ENCODE data around the gene HSF2BP. TPM values are rescaled to one million over a fixed set of nuclear protein-coding genes. Genes with fewer than 3 reads are reported as not detected.

Gene HSF2BP
- total RNA-seq, 4 donors from 2014 or later = 1.7 to 6.3 (median 1.9) TPM

DNA sequence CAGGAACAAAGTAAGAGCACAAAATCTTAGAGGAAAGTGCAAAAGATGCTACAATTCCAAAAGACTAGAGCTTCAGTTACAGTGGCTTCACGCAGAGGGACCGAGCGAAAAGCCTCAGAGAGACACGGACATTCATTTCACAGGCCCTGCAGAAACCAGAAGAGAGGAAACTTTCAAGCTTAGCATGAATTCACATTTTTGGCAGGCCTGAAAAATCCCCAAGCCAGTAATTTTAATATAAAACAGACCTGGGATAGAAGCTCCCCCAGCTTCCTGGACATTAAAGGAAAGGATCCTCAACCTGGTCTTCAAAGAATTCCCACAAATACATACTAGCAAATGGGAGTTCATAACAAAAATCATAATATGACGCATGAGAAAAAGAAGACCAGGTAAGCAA lies 66.2 kb downstream of the HSF2BP start:
- DNase-seq (ENCODE audit: low spot score in 2 of 2) = no peak
- peak overlapping the region in 2 of 4 donors; percentile 36 to 65 for H3K27ac ChIP-seq

DNA sequence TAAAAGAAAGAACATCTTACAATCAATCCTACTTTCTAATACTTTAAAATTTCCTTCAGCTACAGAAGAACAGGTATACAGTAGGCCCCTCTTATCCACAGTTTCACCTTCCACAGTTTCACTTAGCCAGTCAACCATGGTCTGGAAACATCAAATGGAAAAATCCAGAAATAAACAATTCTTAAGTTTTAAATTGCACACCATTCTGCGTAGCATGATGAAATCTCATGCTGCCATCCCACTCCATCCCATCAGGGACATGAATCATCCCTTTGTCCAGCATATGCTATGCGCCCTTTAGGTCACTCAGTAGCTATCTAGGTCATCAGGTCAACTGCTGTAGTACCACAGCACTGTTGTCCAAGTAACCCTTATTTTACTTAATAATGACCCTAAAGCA lies 67.7 kb downstream of the HSF2BP start:
- WGBS, 2 donors = 41 to 46% methylated on average over 2 of the region's 2 CpGs
- TF ChIP-seq, protein P1, sequence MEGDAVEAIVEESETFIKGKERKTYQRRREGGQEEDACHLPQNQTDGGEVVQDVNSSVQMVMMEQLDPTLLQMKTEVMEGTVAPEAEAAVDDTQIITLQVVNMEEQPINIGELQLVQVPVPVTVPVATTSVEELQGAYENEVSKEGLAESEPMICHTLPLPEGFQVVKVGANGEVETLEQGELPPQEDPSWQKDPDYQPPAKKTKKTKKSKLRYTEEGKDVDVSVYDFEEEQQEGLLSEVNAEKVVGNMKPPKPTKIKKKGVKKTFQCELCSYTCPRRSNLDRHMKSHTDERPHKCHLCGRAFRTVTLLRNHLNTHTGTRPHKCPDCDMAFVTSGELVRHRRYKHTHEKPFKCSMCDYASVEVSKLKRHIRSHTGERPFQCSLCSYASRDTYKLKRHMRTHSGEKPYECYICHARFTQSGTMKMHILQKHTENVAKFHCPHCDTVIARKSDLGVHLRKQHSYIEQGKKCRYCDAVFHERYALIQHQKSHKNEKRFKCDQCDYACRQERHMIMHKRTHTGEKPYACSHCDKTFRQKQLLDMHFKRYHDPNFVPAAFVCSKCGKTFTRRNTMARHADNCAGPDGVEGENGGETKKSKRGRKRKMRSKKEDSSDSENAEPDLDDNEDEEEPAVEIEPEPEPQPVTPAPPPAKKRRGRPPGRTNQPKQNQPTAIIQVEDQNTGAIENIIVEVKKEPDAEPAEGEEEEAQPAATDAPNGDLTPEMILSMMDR (IDR thresholded peaks at IDR 0.05) = no peak
- TF ChIP-seq POLR2A (IDR thresholded peaks at IDR 0.05) (no peak), EP300 (IDR thresholded peaks at IDR 0.05) (peak in 1 of 2 donors; percentile 39)
- Histone ChIP-seq H3K4me3 (no peak overlapping the region), H3K9me3 (no peaks in the 10 kb centered on the region), H3K27me3 (no peaks in the 10 kb centered on the region), H3K4me1 (peaks cover 0 to 42% (median 7%) of the 10 kb centered on the region in 4 donors), H3K27ac (peak overlapping the region in 3 of 4 donors; percentile 1 to 65 (median 6)), H3K36me3 (no peaks in the 10 kb centered on the region)
- no peak for DNase-seq (ENCODE audit: low spot score in 2 of 2)

More for the DNA sequence above, 66.2 kb downstream of the HSF2BP start:
- Histone ChIP-seq H3K9me3 (no peaks in the 10 kb centered on the region), H3K36me3 (no peaks in the 10 kb centered on the region), H3K27me3 (no peaks in the 10 kb centered on the region), H3K4me1 (peaks cover 0 to 30% (median 3%) of the 10 kb centered on the region in 4 donors), H3K4me3 (no peak overlapping the region)
- TF ChIP-seq, protein P1 (IDR thresholded peaks at IDR 0.05) = no peak
- no peak for TF ChIP-seq POLR2A (IDR thresholded peaks at IDR 0.05)
- TF ChIP-seq EP300 (IDR thresholded peaks at IDR 0.05) = no peak
- 66 to 74% methylated on average over 5 of the region's 5 CpGs for WGBS, 2 donors

DNA sequence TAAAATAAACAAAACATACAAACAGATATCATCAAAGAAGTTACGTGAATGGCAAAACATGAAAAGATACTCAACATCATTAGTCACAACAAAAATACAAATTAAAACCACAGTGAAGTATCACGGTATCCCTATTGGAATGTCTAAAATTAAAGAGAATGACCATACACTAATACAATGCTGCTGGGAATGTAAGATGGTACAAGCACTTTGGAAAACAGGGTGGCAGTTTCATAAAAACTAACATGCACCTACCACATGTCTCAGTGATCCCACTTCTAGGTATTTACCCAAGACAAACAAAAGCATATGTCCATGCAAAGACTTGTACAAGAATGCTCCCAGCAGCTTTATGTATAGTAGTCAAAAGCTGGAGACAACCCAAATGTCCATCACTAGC lies 69.1 kb downstream of the HSF2BP start:
- H3K4me3 ChIP-seq = no peak overlapping the region
- TF ChIP-seq POLR2A (IDR thresholded peaks at IDR 0.05) (no peak), EP300 (IDR thresholded peaks at IDR 0.05) (no peak)
- TF ChIP-seq, protein P1 (IDR thresholded peaks at IDR 0.05) = no peak
- WGBS, 2 donors = 79 to 80% methylated on average over 2 of the region's 2 CpGs
- H3K27ac ChIP-seq = no peak overlapping the region
- H3K9me3 ChIP-seq = no peaks in the 10 kb centered on the region
- peaks cover 3 to 56% (median 15%) of the 10 kb centered on the region in 4 donors for H3K4me1 ChIP-seq
- H3K27me3 ChIP-seq = no peaks in the 10 kb centered on the region
- no peak for DNase-seq (ENCODE audit: low spot score in 2 of 2)
- no peaks in the 10 kb centered on the region for H3K36me3 ChIP-seq

GRCh38 chr21:43588957-43589356 lies 70.3 kb downstream of the HSF2BP start:
- no peak overlapping the region for H3K27ac ChIP-seq
- H3K27me3 ChIP-seq = no peaks in the 10 kb centered on the region
- H3K9me3 ChIP-seq = no peaks in the 10 kb centered on the region
- TF ChIP-seq, protein P1 (IDR thresholded peaks at IDR 0.05) = no peak
- TF ChIP-seq POLR2A (IDR thresholded peaks at IDR 0.05) (no peak), EP300 (IDR thresholded peaks at IDR 0.05) (no peak)
- no peaks in the 10 kb centered on the region for H3K36me3 ChIP-seq
- DNase-seq (ENCODE audit: low spot score in 2 of 2) = no peak
- peaks cover 3 to 62% (median 18%) of the 10 kb centered on the region in 4 donors for H3K4me1 ChIP-seq
- H3K4me3 ChIP-seq = no peak overlapping the region
- 73 to 85% methylated on average over 1 of the region's 1 CpG for WGBS, 2 donors

GRCh38 chr21:43585924-43586413 lies 73.3 kb downstream of the HSF2BP start:
- Histone ChIP-seq H3K9me3 (no peaks in the 10 kb centered on the region), H3K4me1 (peaks cover 3 to 37% (median 15%) of the 10 kb centered on the region in 4 donors), H3K36me3 (no peaks in the 10 kb centered on the region), H3K27me3 (no peaks in the 10 kb centered on the region), H3K4me3 (no peak overlapping the region), H3K27ac (peak overlapping the region; percentile 56 to 90 (median 84))
- WGBS, 2 donors = 5 to 6% methylated on average over 9 of the region's 9 CpGs
- peak; percentile 48 to 92 for DNase-seq (ENCODE audit: low spot score in 2 of 2)
- TF ChIP-seq EP300 (IDR thresholded peaks at IDR 0.05) (peak; percentile 99), POLR2A (IDR thresholded peaks at IDR 0.05) (no peak)

Measured in tibial nerve (tissue), 4 donors.